Measurements from ENCODE around the gene PHACTR1.

- TF ChIP-seq, protein P1, sequence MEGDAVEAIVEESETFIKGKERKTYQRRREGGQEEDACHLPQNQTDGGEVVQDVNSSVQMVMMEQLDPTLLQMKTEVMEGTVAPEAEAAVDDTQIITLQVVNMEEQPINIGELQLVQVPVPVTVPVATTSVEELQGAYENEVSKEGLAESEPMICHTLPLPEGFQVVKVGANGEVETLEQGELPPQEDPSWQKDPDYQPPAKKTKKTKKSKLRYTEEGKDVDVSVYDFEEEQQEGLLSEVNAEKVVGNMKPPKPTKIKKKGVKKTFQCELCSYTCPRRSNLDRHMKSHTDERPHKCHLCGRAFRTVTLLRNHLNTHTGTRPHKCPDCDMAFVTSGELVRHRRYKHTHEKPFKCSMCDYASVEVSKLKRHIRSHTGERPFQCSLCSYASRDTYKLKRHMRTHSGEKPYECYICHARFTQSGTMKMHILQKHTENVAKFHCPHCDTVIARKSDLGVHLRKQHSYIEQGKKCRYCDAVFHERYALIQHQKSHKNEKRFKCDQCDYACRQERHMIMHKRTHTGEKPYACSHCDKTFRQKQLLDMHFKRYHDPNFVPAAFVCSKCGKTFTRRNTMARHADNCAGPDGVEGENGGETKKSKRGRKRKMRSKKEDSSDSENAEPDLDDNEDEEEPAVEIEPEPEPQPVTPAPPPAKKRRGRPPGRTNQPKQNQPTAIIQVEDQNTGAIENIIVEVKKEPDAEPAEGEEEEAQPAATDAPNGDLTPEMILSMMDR (IDR thresholded peaks at IDR 0.05): no peak
- TF ChIP-seq POLR2AphosphoS5 (IDR thresholded peaks at IDR 0.05): no peak
Measured at GRCh38 chr6:13261464-13261994, 545.0 kb downstream of the PHACTR1 start.
